Measurements from ENCODE around the gene ENTPD8. TPM values are rescaled to one million over a fixed set of nuclear protein-coding genes. Genes with fewer than 3 reads are reported as not detected.

ENTPD8 gene
- total and polyA plus RNA-seq, 4 experiments from 2014 or later: not detected

DNA sequence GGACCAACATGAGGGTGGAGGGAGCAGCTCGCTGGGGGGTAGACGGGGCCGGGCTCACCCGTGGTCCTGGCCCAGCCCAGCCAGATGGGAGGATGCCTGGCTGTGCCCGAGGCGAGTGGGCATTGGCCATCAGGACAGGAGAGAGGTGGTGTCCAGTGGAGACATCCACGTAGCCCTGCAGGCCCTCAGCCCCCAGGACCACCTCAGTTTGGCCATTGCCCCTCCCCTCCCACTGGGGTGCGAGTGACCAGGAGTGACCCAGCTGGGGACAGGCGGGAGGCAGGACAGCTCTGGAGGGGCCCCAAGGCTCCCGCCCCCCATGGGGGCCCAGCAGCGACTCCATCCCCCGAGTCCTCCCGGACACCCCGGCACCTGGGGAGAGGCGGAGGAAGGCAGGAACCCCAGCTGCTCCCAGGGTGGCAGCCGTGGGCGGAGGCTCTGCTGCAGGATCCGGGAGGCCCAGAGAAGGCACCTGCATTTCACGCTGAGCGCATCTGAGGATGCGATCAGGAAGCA is 9.7 kb downstream of the ENTPD8 start:
- Mint-ChIP-seq H3K36me3 (no peaks in the 10 kb centered on the region), H3K4me1 (no peaks in the 10 kb centered on the region), H3K27me3 (no peaks in the 10 kb centered on the region), H3K4me3 (no peak overlapping the region), H3K27ac (no peak overlapping the region), H3K9me3 (no peaks in the 10 kb centered on the region)
- ChIA-PET POLR2A (ENCODE audit: partially characterized antibody) (no interaction called here), CTCF (ENCODE audit: partially characterized antibody) (interaction anchor here (1.0 kb wide), 1 partner anchor 12 kb away, joined by 4 read pairs; no protein-coding TSS in a partner anchor)
- no peaks in the 10 kb centered on the region for H3K4me1 ChIP-seq (ENCODE audit: insufficient read depth, low read length)
- peak in 1 of 5 donors; percentile 22 for DNase-seq
- no peaks in the 10 kb centered on the region for H3K27me3 ChIP-seq (ENCODE audit: insufficient read depth, low read length)
- H3K27ac ChIP-seq (ENCODE audit: low read depth, low read length): no peak overlapping the region
- intact Hi-C loops (cut with micrococcal nuclease): no loop called here
- H3K4me3 ChIP-seq (ENCODE audit: low read length in 2 of 2): no peak overlapping the region
- H3K36me3 ChIP-seq (ENCODE audit: insufficient read depth, low read length): no peaks in the 10 kb centered on the region
- no peaks in the 10 kb centered on the region for H3K9me3 ChIP-seq (ENCODE audit: control insufficient read depth in 1 of 2, low read length in 2 of 2)

GRCh38 chr9:137430723-137431415 is 10.3 kb downstream of the ENTPD8 start:
- H3K27me3 Mint-ChIP-seq: no peaks in the 10 kb centered on the region
- ChIA-PET CTCF (ENCODE audit: partially characterized antibody) (interaction anchor here (1.7 kb wide), 1 partner anchor 13 kb away, joined by 5 read pairs; no protein-coding TSS in a partner anchor), POLR2A (ENCODE audit: partially characterized antibody) (no interaction called here)
- intact Hi-C loops (cut with micrococcal nuclease): no loop called here
- DNase-seq: peak in 1 of 5 donors; percentile 12
- Histone ChIP-seq H3K27ac (ENCODE audit: low read depth, low read length) (no peak overlapping the region), H3K4me3 (ENCODE audit: low read length in 2 of 2) (no peak overlapping the region), H3K9me3 (ENCODE audit: control insufficient read depth in 1 of 2, low read length in 2 of 2) (no peaks in the 10 kb centered on the region), H3K36me3 (ENCODE audit: insufficient read depth, low read length) (no peaks in the 10 kb centered on the region), H3K4me1 (ENCODE audit: insufficient read depth, low read length) (no peaks in the 10 kb centered on the region), H3K27me3 (ENCODE audit: insufficient read depth, low read length) (no peaks in the 10 kb centered on the region)
- H3K4me1 Mint-ChIP-seq: no peaks in the 10 kb centered on the region
- no peak overlapping the region for H3K4me3 Mint-ChIP-seq
- H3K27ac Mint-ChIP-seq: no peak overlapping the region
- H3K9me3 Mint-ChIP-seq: no peaks in the 10 kb centered on the region
- no peaks in the 10 kb centered on the region for H3K36me3 Mint-ChIP-seq

DNA sequence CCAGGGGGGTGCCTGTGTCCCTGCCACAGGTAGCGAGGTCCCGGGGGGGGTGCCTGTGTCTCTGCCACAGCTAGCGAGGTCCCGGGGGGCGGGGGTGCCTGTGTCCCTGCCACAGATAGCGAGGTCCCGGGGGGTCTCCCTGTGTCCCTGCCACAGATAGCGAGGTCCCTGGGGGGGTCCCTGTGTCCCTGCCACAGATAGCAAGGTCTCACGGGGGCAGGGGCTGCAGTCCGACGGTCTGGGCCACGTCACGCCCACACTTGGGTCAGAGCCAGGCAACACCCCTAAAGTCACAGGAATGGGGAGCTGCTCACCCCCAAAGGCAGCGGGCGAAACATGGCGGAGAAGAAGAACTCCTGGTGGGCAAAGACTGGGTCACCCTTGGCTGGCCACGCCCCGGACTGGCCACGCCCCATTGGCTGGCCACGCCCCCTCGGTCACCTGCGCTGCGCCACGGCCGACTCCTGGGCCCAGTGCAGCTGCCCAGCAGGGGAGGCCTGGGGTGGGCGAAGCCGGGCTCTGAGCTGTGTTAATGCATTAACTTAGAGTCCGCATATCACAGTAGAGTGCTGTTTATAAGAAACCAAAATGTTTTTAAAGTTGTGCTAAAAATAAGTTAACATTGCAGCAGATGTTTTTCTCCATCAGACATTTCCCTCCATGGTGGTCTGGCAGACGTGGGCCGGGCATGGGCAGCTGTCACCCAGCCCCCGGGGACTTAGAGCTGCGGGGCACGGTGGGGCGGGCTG is 11.0 kb downstream of the ENTPD8 start:
- DNase-seq: no peak
- intact Hi-C loops (cut with micrococcal nuclease): loop anchor here (10.0 kb wide), 1 partner anchor 125 kb away; the partner anchor contains the start of genes MRPL41 and PNPLA7
- H3K4me3 Mint-ChIP-seq: no peak overlapping the region
- no peak overlapping the region for H3K27ac Mint-ChIP-seq
- H3K4me3 ChIP-seq (ENCODE audit: low read length in 2 of 2): no peak overlapping the region
- H3K4me1 Mint-ChIP-seq: no peaks in the 10 kb centered on the region
- no peaks in the 10 kb centered on the region for H3K9me3 ChIP-seq (ENCODE audit: control insufficient read depth in 1 of 2, low read length in 2 of 2)
- no peaks in the 10 kb centered on the region for H3K36me3 Mint-ChIP-seq
- H3K4me1 ChIP-seq (ENCODE audit: insufficient read depth, low read length): no peaks in the 10 kb centered on the region
- H3K9me3 Mint-ChIP-seq: no peaks in the 10 kb centered on the region
- ChIA-PET CTCF (ENCODE audit: partially characterized antibody) (interaction anchor here (1.7 kb wide), 1 partner anchor 14 kb away, joined by 5 read pairs; no protein-coding TSS in a partner anchor), POLR2A (ENCODE audit: partially characterized antibody) (no interaction called here)
- no peaks in the 10 kb centered on the region for H3K27me3 Mint-ChIP-seq
- no peaks in the 10 kb centered on the region for H3K27me3 ChIP-seq (ENCODE audit: insufficient read depth, low read length)
- no peak overlapping the region for H3K27ac ChIP-seq (ENCODE audit: low read depth, low read length)
- no peaks in the 10 kb centered on the region for H3K36me3 ChIP-seq (ENCODE audit: insufficient read depth, low read length)

GRCh38 chr9:137429546-137429890 is 11.6 kb downstream of the ENTPD8 start:
- no peaks in the 10 kb centered on the region for H3K27me3 Mint-ChIP-seq
- Histone ChIP-seq H3K4me1 (ENCODE audit: insufficient read depth, low read length) (no peaks in the 10 kb centered on the region), H3K4me3 (ENCODE audit: low read length in 2 of 2) (no peak overlapping the region), H3K9me3 (ENCODE audit: control insufficient read depth in 1 of 2, low read length in 2 of 2) (no peaks in the 10 kb centered on the region), H3K36me3 (ENCODE audit: insufficient read depth, low read length) (no peaks in the 10 kb centered on the region), H3K27me3 (ENCODE audit: insufficient read depth, low read length) (no peaks in the 10 kb centered on the region), H3K27ac (ENCODE audit: low read depth, low read length) (no peak overlapping the region)
- no peaks in the 10 kb centered on the region for H3K9me3 Mint-ChIP-seq
- ChIA-PET POLR2A (ENCODE audit: partially characterized antibody) (no interaction called here), CTCF (ENCODE audit: partially characterized antibody) (interaction anchor here (1.7 kb wide), 1 partner anchor 14 kb away, joined by 5 read pairs; no protein-coding TSS in a partner anchor)
- intact Hi-C loops (cut with micrococcal nuclease): loop anchor here (10.0 kb wide), 1 partner anchor 125 kb away; the partner anchor contains the start of genes MRPL41 and PNPLA7
- no peak overlapping the region for H3K4me3 Mint-ChIP-seq
- H3K27ac Mint-ChIP-seq: no peak overlapping the region
- DNase-seq: no peak
- peaks cover 0 to 5% (median 1%) of the 10 kb centered on the region in 4 donors for H3K4me1 Mint-ChIP-seq
- H3K36me3 Mint-ChIP-seq: no peaks in the 10 kb centered on the region

DNA sequence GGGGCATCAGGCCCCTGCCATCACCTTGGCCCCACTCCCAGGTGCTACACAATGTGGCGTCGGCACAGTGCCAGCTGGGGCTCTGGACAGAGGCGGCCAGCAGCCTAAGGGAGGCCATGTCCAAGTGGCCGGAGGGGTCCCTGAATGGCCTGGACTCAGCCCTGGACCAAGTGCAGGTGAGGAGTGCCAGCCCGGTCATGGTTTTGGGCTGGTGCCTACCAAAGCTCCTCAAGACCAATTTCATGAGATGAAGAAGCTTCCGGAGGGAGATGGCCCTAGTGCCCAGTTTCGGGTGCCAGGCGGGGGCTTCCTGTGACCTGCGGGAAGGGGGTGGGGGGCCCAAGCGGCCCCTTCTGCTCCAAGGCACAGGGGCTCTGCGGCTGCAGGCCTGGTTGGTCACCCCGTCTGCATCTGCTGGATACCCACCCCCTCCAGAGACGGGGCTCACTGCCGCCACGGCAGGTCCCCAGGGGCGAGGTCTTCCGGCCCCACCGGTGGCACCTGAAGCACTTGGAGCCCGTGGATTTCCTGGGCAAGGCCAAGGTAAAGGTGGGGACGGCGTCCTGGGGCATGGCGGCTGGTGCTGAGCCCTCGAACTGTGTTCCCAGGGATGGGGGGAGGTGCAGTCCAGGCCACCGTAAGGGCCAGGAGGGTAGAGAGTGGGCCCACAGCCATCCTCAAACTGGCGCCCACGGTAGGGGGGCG is 12.2 kb downstream of the ENTPD8 start:
- Mint-ChIP-seq H3K4me3 (no peak overlapping the region), H3K4me1 (peaks cover 0 to 10% (median 3%) of the 10 kb centered on the region in 4 donors), H3K27me3 (no peaks in the 10 kb centered on the region), H3K27ac (no peak overlapping the region), H3K36me3 (no peaks in the 10 kb centered on the region), H3K9me3 (no peaks in the 10 kb centered on the region)
- no peak for DNase-seq
- Histone ChIP-seq H3K4me1 (ENCODE audit: insufficient read depth, low read length) (peaks cover 3% of the 10 kb centered on the region), H3K36me3 (ENCODE audit: insufficient read depth, low read length) (no peaks in the 10 kb centered on the region), H3K9me3 (ENCODE audit: control insufficient read depth in 1 of 2, low read length in 2 of 2) (no peaks in the 10 kb centered on the region), H3K27ac (ENCODE audit: low read depth, low read length) (no peak overlapping the region), H3K27me3 (ENCODE audit: insufficient read depth, low read length) (no peaks in the 10 kb centered on the region), H3K4me3 (ENCODE audit: low read length in 2 of 2) (no peak overlapping the region)
- intact Hi-C loops (cut with micrococcal nuclease): loop anchor here (10.0 kb wide), 1 partner anchor 126 kb away; the partner anchor contains the start of genes MRPL41 and PNPLA7
- POLR2A ChIA-PET (ENCODE audit: partially characterized antibody): no interaction called here
- CTCF ChIA-PET (ENCODE audit: partially characterized antibody): interaction anchor here (1.7 kb wide), 1 partner anchor 15 kb away, joined by 5 read pairs; no protein-coding TSS in a partner anchor

DNA sequence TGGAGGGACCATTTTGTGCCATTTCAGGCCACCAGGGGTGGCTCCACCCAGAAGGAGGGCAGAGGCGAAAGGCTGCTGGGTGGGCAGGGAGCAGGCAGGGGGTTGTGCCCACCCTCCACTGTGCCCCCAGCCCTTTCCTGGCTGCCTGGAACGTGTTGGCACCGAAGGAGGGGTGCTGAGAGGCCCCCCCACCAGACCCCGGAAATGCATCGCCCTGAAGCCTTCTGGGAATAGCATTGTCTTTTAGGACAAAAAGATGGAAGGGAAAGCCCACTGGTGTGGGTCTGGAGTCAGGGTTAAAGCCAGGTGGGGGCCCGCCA is 12.9 kb downstream of the ENTPD8 start:
- H3K36me3 Mint-ChIP-seq: no peaks in the 10 kb centered on the region
- H3K27me3 ChIP-seq (ENCODE audit: insufficient read depth, low read length): no peaks in the 10 kb centered on the region
- no peaks in the 10 kb centered on the region for H3K27me3 Mint-ChIP-seq
- ChIA-PET POLR2A (ENCODE audit: partially characterized antibody) (no interaction called here), CTCF (ENCODE audit: partially characterized antibody) (no interaction called here)
- H3K4me1 ChIP-seq (ENCODE audit: insufficient read depth, low read length): peaks cover 7% of the 10 kb centered on the region
- no peak for DNase-seq
- H3K4me3 Mint-ChIP-seq: no peak overlapping the region
- H3K4me1 Mint-ChIP-seq: peaks cover 0 to 10% (median 3%) of the 10 kb centered on the region in 4 donors
- no peak overlapping the region for H3K27ac ChIP-seq (ENCODE audit: low read depth, low read length)
- H3K27ac Mint-ChIP-seq: no peak overlapping the region
- H3K9me3 Mint-ChIP-seq: no peaks in the 10 kb centered on the region
- intact Hi-C loops (cut with micrococcal nuclease): loop anchor here (10.0 kb wide), 1 partner anchor 127 kb away; the partner anchor contains the start of genes MRPL41 and PNPLA7
- H3K9me3 ChIP-seq (ENCODE audit: control insufficient read depth in 1 of 2, low read length in 2 of 2): no peaks in the 10 kb centered on the region
- no peak overlapping the region for H3K4me3 ChIP-seq (ENCODE audit: low read length in 2 of 2)
- H3K36me3 ChIP-seq (ENCODE audit: insufficient read depth, low read length): no peaks in the 10 kb centered on the region

Data from CD4-positive, alpha-beta memory T cell (primary cell).